IPS-11a (cell line): ENCODE results near the gene DSCAML1.
A peak's percentile ranks its signal among the peaks of the same experiment; 100 is the strongest.

Source experiments
- H3K4me3 ChIP-seq: one replicate; pipeline ENCODE4 v1.5.1; 2013; ENCODE audit warnings: low read depth, low read length, control low read depth

The DSCAML1 gene

GRCh38 chr11:117796872-117797529 lies at the start of gene DSCAML1:
TSS of gene DSCAML1 (minus strand) at chr11:117797216. CDS start at chr11:117797079, 137 bp downstream.
- H3K4me3 ChIP-seq = peak within 1 kb of the TSS; percentile 43

GRCh38 chr11:117843666-117844484 lies 46.9 kb upstream of the DSCAML1 start:
- no peak overlapping the region for H3K4me3 ChIP-seq

- H3K4me3 ChIP-seq = no peak overlapping the region
These were observed 45.3 kb upstream of the DSCAML1 start for GRCh38 chr11:117842131-117842941.

GRCh38 chr11:117841551-117842031 lies 44.6 kb upstream of the DSCAML1 start:
- no peak overlapping the region for H3K4me3 ChIP-seq

- H3K4me3 ChIP-seq = no peak overlapping the region
These were observed 44.0 kb upstream of the DSCAML1 start for GRCh38 chr11:117840881-117841550.

- no peak overlapping the region for H3K4me3 ChIP-seq
These were observed 43.2 kb upstream of the DSCAML1 start for GRCh38 chr11:117839936-117840813.

- H3K4me3 ChIP-seq = no peak overlapping the region
These were observed 42.4 kb upstream of the DSCAML1 start for GRCh38 chr11:117839380-117839881.

GRCh38 chr11:117838901-117839300 lies 41.9 kb upstream of the DSCAML1 start:
- no peak overlapping the region for H3K4me3 ChIP-seq

- no peak overlapping the region for H3K4me3 ChIP-seq
These were observed 40.8 kb upstream of the DSCAML1 start for GRCh38 chr11:117837791-117838190.

- H3K4me3 ChIP-seq = no peak overlapping the region
These were observed 40.2 kb upstream of the DSCAML1 start for GRCh38 chr11:117837070-117837776.

- H3K4me3 ChIP-seq = no peak overlapping the region
These were observed 39.3 kb upstream of the DSCAML1 start for GRCh38 chr11:117836077-117836960.

GRCh38 chr11:117835576-117835975 lies 38.6 kb upstream of the DSCAML1 start:
- no peak overlapping the region for H3K4me3 ChIP-seq

- no peak overlapping the region for H3K4me3 ChIP-seq
These were observed 37.9 kb upstream of the DSCAML1 start for GRCh38 chr11:117834838-117835443.

- no peak overlapping the region for H3K4me3 ChIP-seq
These were observed 37.2 kb upstream of the DSCAML1 start for GRCh38 chr11:117834068-117834810.

- H3K4me3 ChIP-seq = no peak overlapping the region
These were observed 36.4 kb upstream of the DSCAML1 start for GRCh38 chr11:117833401-117833891.

GRCh38 chr11:117832511-117832910 lies 35.5 kb upstream of the DSCAML1 start:
- H3K4me3 ChIP-seq = no peak overlapping the region
